Subcutaneous adipose tissue (tissue), 4 donors: ENCODE results near the gene DBH. TPM values are rescaled to one million over a fixed set of nuclear protein-coding genes. Genes with fewer than 3 reads are reported as not detected.

Experiments
- CTCF ChIP-seq: fragments of 450-650 bp; IDR thresholded peaks from one replicate; pipeline ENCODE4 v1.5.1; 2016; ENCODE audit warnings: low read depth, mild to moderate bottlenecking, control low read depth, antibody characterized with exemption, moderate library complexity
- total RNA-seq, 4 donors: library from RNA; depleted of rRNA; stranded (reverse); fragments of >200 nt; gene quantifications; one replicate each; pipeline ENCODE4 v1.1.0, GENCODE V29; 2016

DBH gene
- total RNA-seq, 4 donors from 2014 or later: not detected

DNA sequence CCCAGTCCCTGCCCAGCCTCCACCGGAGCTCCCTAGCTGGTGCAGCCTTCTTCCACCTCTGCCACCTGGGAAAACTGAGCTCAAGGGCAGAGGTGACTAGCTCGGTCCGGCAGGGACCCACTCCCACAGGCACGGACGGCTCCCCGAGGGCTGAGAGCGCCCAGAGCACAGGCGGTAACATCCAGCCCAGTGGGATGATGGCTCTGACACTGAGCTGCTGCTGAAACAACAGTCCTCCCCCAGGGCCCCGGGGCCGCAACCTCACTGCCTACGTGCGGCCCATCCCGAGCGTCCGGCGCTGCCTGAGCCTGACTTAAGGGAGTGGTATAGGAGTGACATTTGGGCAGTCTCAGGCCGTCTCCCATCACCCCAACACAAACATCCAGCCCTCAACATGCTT lies 30.7 kb upstream of the DBH start:
- no peak for TF ChIP-seq CTCF

DNA sequence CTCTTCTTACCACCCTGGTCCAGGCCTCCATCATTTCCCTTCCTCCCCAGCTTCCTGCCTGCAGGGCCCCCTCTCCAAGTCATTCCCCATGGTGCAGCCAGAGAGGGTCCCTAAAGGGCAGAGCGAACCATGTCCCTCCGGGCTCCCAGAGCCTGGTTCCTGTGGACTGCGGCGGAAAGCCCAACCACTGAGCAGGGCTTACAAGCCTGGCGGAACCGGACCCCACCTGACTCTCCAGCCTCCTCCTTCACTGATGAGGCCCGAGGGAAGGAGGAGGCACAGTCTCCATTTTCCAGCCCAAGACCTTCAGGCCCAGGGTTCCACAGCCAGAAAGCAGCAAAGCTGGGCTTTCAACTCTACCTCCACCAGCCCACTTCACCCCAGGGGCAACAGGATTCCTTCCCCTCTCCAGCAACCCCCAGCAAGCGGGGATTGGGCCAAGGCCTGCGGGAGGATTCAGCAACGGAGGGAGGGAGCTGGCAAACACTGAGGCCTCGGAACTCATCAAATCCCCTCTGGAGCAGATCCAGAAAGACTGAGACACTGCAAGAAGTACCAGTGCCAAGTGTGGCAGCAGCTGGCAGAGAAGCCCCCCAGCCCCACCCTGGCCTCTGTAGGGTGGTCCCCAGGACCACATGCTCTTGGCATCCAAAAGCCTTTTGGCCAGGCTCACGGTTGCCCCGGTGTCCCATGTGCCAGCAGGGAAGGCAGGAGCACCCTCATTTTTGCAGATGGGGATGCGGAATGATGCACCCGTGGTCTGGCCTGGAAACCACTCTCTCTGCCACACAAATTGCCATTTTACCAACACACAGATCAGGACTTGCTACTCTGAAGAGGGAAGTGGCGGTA lies 30.1 kb upstream of the DBH start:
- no peak for TF ChIP-seq CTCF

DNA sequence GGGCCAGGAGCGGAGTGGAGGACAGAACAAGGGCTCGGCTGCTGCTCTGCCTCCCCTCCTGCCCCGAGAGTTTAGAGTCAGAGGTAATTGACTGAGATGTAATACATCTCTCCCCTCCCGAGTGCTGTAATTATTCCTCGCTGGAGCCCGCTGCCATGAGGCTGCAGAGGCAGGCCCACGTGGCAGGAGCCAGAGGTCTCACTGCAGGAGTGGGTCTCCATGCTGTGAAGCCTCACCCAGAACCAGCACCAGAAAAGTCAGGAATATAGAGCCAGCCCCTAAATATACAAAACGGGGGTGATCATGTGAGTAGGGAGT lies 29.5 kb upstream of the DBH start:
- TF ChIP-seq CTCF: no peak

- TF ChIP-seq CTCF: no peak
These were observed 28.8 kb upstream of the DBH start for GRCh38 chr9:133607381-133607780.

DNA sequence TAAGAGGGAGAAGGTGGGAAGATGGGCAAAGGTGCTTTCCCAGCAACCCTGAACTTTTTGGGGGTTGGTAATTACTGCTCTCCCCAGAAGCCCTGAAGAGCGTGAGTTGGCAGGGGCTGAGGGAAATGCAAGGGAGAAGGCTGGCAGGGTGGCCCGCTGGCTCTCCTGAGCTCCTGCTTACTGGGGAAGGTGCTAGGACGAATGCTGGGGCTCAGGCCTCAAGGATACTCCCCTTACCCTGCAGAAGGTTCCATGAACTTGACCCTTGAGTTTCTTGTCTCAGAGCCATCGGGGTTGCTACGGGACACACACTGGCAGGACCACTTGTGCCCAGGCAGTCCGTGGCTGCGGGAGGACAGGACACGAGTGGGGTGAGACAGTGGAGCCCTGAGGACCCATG lies 28.2 kb upstream of the DBH start:
- TF ChIP-seq CTCF: no peak

- TF ChIP-seq CTCF: no peak
These were observed 27.8 kb upstream of the DBH start for GRCh38 chr9:133608382-133608781.

- no peak for TF ChIP-seq CTCF
These were observed 27.3 kb upstream of the DBH start for GRCh38 chr9:133608889-133609288.
